Measurements from ENCODE around the gene SORCS2. TPM values are rescaled to one million over a fixed set of nuclear protein-coding genes. Genes with fewer than 3 reads are reported as not detected.

Gene SORCS2
- total RNA-seq, 1 experiment from 2014 or later, result 4.1 TPM

DNA sequence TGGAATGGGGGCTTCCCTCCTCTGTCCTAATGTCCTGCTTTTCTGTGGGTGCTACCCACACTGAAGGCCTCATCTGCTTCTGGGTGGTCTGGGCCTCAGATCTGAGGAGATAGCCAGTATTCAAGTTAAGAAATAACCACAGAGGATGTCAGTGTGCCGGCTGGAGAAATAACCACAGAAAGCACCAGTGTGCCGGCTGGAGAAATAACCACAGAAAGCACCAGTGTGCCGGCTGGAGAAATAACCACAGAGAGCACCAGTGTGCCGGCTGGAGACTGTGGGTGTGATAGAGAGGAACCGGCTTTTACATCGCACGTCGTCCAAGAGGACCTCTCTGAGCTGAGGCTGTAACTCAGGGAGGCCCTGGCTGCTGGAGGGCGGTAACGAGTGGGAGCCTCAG is 308.1 kb downstream of the SORCS2 start:
- ChIA-PET POLR2A (ENCODE audit: unreplicated experiment) (no interaction called here), CTCF (no interaction called here)
- no peaks in the 10 kb centered on the region for H3K4me1 ChIP-seq (ENCODE audit: insufficient read depth, low read length)
- no peak overlapping the region for H3K4me2 ChIP-seq (ENCODE audit: low read length)
- no peak overlapping the region for H3K27ac ChIP-seq (ENCODE audit: low read length)
- no peaks in the 10 kb centered on the region for H3K36me3 ChIP-seq (ENCODE audit: low read depth, low read length)
- intact Hi-C loops (cut with micrococcal nuclease), result no loop called here
- no peaks in the 10 kb centered on the region for H3K79me2 ChIP-seq (ENCODE audit: low read length)
- H3K27me3 ChIP-seq (ENCODE audit: low read length), result no peaks in the 10 kb centered on the region
- no TSS peak for BruUV-seq (replicated peaks)
- no peak for DNase-seq
- no peaks in the 10 kb centered on the region for H3K9me2 ChIP-seq (replicated peaks; ENCODE audit: low read length)
- no peaks in the 10 kb centered on the region for H4K20me1 ChIP-seq (ENCODE audit: low read length)
- no peaks in the 10 kb centered on the region for H3F3A ChIP-seq (ENCODE audit: low read length, unreplicated experiment)
- TF ChIP-seq EZH2 (IDR thresholded peaks at IDR 0.05; ENCODE audit: low read length, unreplicated experiment) (no peak), EZH2phosphoT487 (IDR thresholded peaks at IDR 0.05; ENCODE audit: borderline replicate concordance, low read length) (no peak)
- TF ChIP-seq, protein P1, sequence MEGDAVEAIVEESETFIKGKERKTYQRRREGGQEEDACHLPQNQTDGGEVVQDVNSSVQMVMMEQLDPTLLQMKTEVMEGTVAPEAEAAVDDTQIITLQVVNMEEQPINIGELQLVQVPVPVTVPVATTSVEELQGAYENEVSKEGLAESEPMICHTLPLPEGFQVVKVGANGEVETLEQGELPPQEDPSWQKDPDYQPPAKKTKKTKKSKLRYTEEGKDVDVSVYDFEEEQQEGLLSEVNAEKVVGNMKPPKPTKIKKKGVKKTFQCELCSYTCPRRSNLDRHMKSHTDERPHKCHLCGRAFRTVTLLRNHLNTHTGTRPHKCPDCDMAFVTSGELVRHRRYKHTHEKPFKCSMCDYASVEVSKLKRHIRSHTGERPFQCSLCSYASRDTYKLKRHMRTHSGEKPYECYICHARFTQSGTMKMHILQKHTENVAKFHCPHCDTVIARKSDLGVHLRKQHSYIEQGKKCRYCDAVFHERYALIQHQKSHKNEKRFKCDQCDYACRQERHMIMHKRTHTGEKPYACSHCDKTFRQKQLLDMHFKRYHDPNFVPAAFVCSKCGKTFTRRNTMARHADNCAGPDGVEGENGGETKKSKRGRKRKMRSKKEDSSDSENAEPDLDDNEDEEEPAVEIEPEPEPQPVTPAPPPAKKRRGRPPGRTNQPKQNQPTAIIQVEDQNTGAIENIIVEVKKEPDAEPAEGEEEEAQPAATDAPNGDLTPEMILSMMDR (conservative IDR thresholded peaks at IDR 0.05; ENCODE audit: low read depth, low read length), result no peak
- H3K4me3 ChIP-seq (ENCODE audit: low read length), result no peak overlapping the region
- H3K9me3 ChIP-seq (ENCODE audit: low read length), result no peaks in the 10 kb centered on the region
- no peak overlapping the region for H3K9ac ChIP-seq (ENCODE audit: low read length)
- ATAC-seq, result no peak
- no peak overlapping the region for H2AFZ ChIP-seq (ENCODE audit: low read length)

GRCh38 chr4:7501314-7501713 is 309.0 kb downstream of the SORCS2 start:
- H3K9ac ChIP-seq (ENCODE audit: low read length), result no peak overlapping the region
- no peak overlapping the region for H3K4me2 ChIP-seq (ENCODE audit: low read length)
- H3K27ac ChIP-seq (ENCODE audit: low read length), result no peak overlapping the region
- no peaks in the 10 kb centered on the region for H3K79me2 ChIP-seq (ENCODE audit: low read length)
- H3K9me3 ChIP-seq (ENCODE audit: low read length), result no peaks in the 10 kb centered on the region
- H3F3A ChIP-seq (ENCODE audit: low read length, unreplicated experiment), result no peaks in the 10 kb centered on the region
- no peaks in the 10 kb centered on the region for H3K4me1 ChIP-seq (ENCODE audit: insufficient read depth, low read length)
- DNase-seq, result no peak
- H3K36me3 ChIP-seq (ENCODE audit: low read depth, low read length), result no peaks in the 10 kb centered on the region
- no peaks in the 10 kb centered on the region for H3K27me3 ChIP-seq (ENCODE audit: low read length)
- TF ChIP-seq EZH2phosphoT487 (IDR thresholded peaks at IDR 0.05; ENCODE audit: borderline replicate concordance, low read length) (no peak), EZH2 (IDR thresholded peaks at IDR 0.05; ENCODE audit: low read length, unreplicated experiment) (no peak)
- TF ChIP-seq, protein P1 (conservative IDR thresholded peaks at IDR 0.05; ENCODE audit: low read depth, low read length), result no peak
- intact Hi-C loops (cut with micrococcal nuclease), result no loop called here
- no peak for ATAC-seq
- no peaks in the 10 kb centered on the region for H4K20me1 ChIP-seq (ENCODE audit: low read length)
- no TSS peak for BruUV-seq (replicated peaks)
- no peaks in the 10 kb centered on the region for H3K9me2 ChIP-seq (replicated peaks; ENCODE audit: low read length)
- no peak overlapping the region for H3K4me3 ChIP-seq (ENCODE audit: low read length)
- CTCF ChIA-PET, result no interaction called here
- POLR2A ChIA-PET (ENCODE audit: unreplicated experiment), result no interaction called here
- H2AFZ ChIP-seq (ENCODE audit: low read length), result no peak overlapping the region

- H3K4me3 ChIP-seq (ENCODE audit: low read length), result no peak overlapping the region
- no peaks in the 10 kb centered on the region for H3K9me2 ChIP-seq (replicated peaks; ENCODE audit: low read length)
- H3K4me1 ChIP-seq (ENCODE audit: insufficient read depth, low read length), result no peaks in the 10 kb centered on the region
- ChIA-PET CTCF (no interaction called here), POLR2A (ENCODE audit: unreplicated experiment) (no interaction called here)
- no peak overlapping the region for H3K4me2 ChIP-seq (ENCODE audit: low read length)
- no peaks in the 10 kb centered on the region for H4K20me1 ChIP-seq (ENCODE audit: low read length)
- H3K27me3 ChIP-seq (ENCODE audit: low read length), result no peaks in the 10 kb centered on the region
- no peaks in the 10 kb centered on the region for H3F3A ChIP-seq (ENCODE audit: low read length, unreplicated experiment)
- no peaks in the 10 kb centered on the region for H3K79me2 ChIP-seq (ENCODE audit: low read length)
- no peaks in the 10 kb centered on the region for H3K36me3 ChIP-seq (ENCODE audit: low read depth, low read length)
- no peak overlapping the region for H2AFZ ChIP-seq (ENCODE audit: low read length)
- ATAC-seq, result no peak
- H3K9me3 ChIP-seq (ENCODE audit: low read length), result no peaks in the 10 kb centered on the region
- H3K9ac ChIP-seq (ENCODE audit: low read length), result no peak overlapping the region
- intact Hi-C loops (cut with micrococcal nuclease), result no loop called here
- BruUV-seq (replicated peaks), result no TSS peak
- no peak for DNase-seq
- no peak overlapping the region for H3K27ac ChIP-seq (ENCODE audit: low read length)
- TF ChIP-seq EZH2phosphoT487 (IDR thresholded peaks at IDR 0.05; ENCODE audit: borderline replicate concordance, low read length), result no peak
- TF ChIP-seq, protein P1 (conservative IDR thresholded peaks at IDR 0.05; ENCODE audit: low read depth, low read length), result no peak
- TF ChIP-seq EZH2 (IDR thresholded peaks at IDR 0.05; ENCODE audit: low read length, unreplicated experiment), result no peak
Observed at GRCh38 chr4:7501873-7502272, 309.5 kb downstream of the SORCS2 start.

All from PC-3 (cell line).